A673 (cell line): ENCODE measurements around the gene KAZN. TPM values are rescaled to one million over a fixed set of nuclear protein-coding genes. Genes with fewer than 3 reads are reported as not detected.

Source experiments
- BruUV-seq: library from RNA; stranded (reverse); fragments of 400-500 nt; replicated peaks from 2 replicates; lab custom pipeline; 2021; lab: Mats Ljungman, UMichigan
- CTCF ChIA-PET: fragments of 300-600 bp; sonication (Branson Sonifier 250); formaldehyde crosslinking; loops from one replicate; lab custom pipeline; 2022; ENCODE audit warnings: antibody characterized with exemption; lab: Charles Lee
- POLR2A ChIA-PET: fragments of 300-600 bp; sonication (Branson Sonifier 250); formaldehyde crosslinking; loops from one replicate; lab custom pipeline; 2022; ENCODE audit warnings: antibody characterized with exemption; ENCODE audit not compliant: low non-redundant PET; lab: Charles Lee
- DNase-seq: peaks from one replicate; pipeline ENCODE4 v3.0.0-alpha.2; 2015; ENCODE audit warnings: low spot score
- H3K27ac ChIP-seq: fragments of 200-600 bp; sonication (generic); 2 replicates; pipeline ENCODE4 v1.5.1; 2016; ENCODE audit warnings: mixed run types, low read depth, mild to moderate bottlenecking, mixed read lengths, antibody characterized with exemption, low read length; ENCODE audit not compliant: poor library complexity, severe bottlenecking
- H3K27me3 ChIP-seq: fragments of 200-600 bp; sonication (generic); replicated peaks from 2 replicates; pipeline ENCODE4 v1.6.1; 2017; ENCODE audit warnings: mixed run types, low read depth, mild to moderate bottlenecking, mixed read lengths, antibody characterized with exemption, low read length; ENCODE audit not compliant: insufficient read depth, poor library complexity
- H3K36me3 ChIP-seq: fragments of 200-600 bp; sonication (generic); 2 replicates; pipeline ENCODE4 v1.6.1; 2016; ENCODE audit warnings: mixed run types, mild to moderate bottlenecking, mixed read lengths, antibody characterized with exemption, low read length; ENCODE audit not compliant: insufficient read depth, poor library complexity, severe bottlenecking
- H3K4me1 ChIP-seq: fragments of 200-600 bp; sonication (generic); 2 replicates; pipeline ENCODE4 v1.6.1; 2017; ENCODE audit warnings: mixed run types, mild to moderate bottlenecking, mixed read lengths, antibody characterized with exemption, low read length; ENCODE audit not compliant: insufficient read depth, poor library complexity, severe bottlenecking
- H3K4me3 ChIP-seq: fragments of 200-600 bp; sonication (generic); 2 replicates; pipeline ENCODE4 v1.5.1; 2016; ENCODE audit warnings: low read depth, mixed run types, mild to moderate bottlenecking, mixed read lengths, low read length; ENCODE audit not compliant: poor library complexity, severe bottlenecking
- H3K9me3 ChIP-seq: fragments of 200-600 bp; sonication (generic); 2 replicates; pipeline ENCODE4 v1.6.1; 2016; ENCODE audit warnings: mixed run types, low read depth, mild to moderate bottlenecking, mixed read lengths, antibody characterized with exemption, low read length; ENCODE audit not compliant: poor library complexity, severe bottlenecking
- EZH2 ChIP-seq: fragments of 200-600 bp; sonication (generic); IDR thresholded peaks from 2 replicates; pipeline ENCODE4 v1.6.1; 2017; ENCODE audit warnings: borderline replicate concordance, low read depth, mild to moderate bottlenecking, mixed read lengths, antibody characterized with exemption, low read length; ENCODE audit not compliant: poor library complexity, severe bottlenecking
- intact Hi-C: fragments of 100-400 bp; cut with micrococcal nuclease; formaldehyde crosslinking; loops from one replicate; pipeline ENCODE4 v1.10.0; 2022; ENCODE audit not compliant: unreplicated experiment
- total RNA-seq: library from RNA; stranded (reverse); gene quantifications from 2 replicates; pipeline ENCODE4 v1.2.3, GENCODE V29; 2021
- TF ChIP-seq, protein P1 (sequence below): fragments of 300-800, 200-600 bp; sonication (generic); conservative IDR thresholded peaks from 2 replicates; pipeline ENCODE4 v1.5.1; 2017; ENCODE audit warnings: low read depth, mild to moderate bottlenecking, antibody characterized with exemption, low read length, moderate library complexity, mixed read lengths

The KAZN gene
- total RNA-seq, 1 experiment from 2014 or later: 8.0 TPM

DNA sequence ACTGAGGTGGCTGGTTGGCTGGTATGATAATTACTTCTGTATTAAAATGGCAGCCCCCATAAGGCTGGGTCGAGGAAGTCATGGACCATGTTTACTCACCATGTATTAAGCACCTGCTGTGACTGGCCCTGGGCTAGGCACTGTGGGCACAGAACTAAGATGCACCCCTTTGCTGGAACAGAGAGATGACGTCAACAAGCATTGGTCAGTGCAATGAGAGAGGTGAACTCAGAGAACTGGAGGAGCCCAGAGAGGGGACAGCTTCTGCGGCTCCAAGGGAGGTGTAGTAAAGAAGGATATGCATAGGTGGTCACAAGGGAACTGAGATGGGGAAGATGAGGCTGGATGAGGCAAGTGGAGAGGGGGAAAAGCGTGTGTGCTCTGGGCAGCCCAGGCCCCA, 88.7 kb downstream of the KAZN start:
- no peaks in the 10 kb centered on the region for H3K36me3 ChIP-seq
- H3K27me3 ChIP-seq: no peaks in the 10 kb centered on the region
- intact Hi-C loops: no loop called here
- POLR2A ChIA-PET: no interaction called here
- BruUV-seq: no TSS peak
- TF ChIP-seq EZH2: no peak
- TF ChIP-seq, protein P1, sequence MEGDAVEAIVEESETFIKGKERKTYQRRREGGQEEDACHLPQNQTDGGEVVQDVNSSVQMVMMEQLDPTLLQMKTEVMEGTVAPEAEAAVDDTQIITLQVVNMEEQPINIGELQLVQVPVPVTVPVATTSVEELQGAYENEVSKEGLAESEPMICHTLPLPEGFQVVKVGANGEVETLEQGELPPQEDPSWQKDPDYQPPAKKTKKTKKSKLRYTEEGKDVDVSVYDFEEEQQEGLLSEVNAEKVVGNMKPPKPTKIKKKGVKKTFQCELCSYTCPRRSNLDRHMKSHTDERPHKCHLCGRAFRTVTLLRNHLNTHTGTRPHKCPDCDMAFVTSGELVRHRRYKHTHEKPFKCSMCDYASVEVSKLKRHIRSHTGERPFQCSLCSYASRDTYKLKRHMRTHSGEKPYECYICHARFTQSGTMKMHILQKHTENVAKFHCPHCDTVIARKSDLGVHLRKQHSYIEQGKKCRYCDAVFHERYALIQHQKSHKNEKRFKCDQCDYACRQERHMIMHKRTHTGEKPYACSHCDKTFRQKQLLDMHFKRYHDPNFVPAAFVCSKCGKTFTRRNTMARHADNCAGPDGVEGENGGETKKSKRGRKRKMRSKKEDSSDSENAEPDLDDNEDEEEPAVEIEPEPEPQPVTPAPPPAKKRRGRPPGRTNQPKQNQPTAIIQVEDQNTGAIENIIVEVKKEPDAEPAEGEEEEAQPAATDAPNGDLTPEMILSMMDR: no peak
- no peak for DNase-seq
- H3K9me3 ChIP-seq: no peaks in the 10 kb centered on the region
- CTCF ChIA-PET: no interaction called here
- no peak overlapping the region for H3K27ac ChIP-seq
- no peak overlapping the region for H3K4me3 ChIP-seq
- H3K4me1 ChIP-seq: no peaks in the 10 kb centered on the region

DNA sequence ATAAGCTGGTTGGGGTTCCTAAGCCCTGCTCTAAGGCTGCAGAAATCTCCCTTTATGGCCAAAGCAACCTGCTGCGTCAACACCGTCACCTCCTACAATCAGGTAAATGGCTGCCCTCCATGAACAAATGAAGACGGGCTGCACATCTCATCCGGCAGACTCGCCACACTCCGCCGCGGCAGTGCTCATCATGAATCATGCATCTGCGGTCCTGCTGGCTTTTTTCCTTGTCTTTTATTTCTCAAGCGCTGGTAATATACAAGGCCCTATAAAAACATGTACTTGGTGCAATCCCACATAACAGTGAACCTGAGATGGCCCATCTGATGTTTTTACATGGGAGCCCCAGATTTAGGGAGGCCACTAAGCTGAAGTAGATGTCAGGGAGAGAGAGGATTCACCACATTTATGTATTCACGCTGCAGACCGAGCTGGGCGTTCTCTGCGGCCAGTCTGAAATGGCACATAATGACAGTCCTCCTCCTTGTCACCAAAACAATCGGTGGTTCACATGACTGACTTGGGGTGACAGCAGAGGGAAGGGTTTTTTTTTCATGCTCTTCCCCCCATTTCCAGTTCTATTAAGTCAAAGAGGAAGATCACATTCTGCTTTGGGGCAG, 91.6 kb downstream of the KAZN start:
- H3K27me3 ChIP-seq: no peaks in the 10 kb centered on the region
- DNase-seq: no peak
- TF ChIP-seq, protein P1: no peak
- no peak for TF ChIP-seq EZH2
- no peaks in the 10 kb centered on the region for H3K36me3 ChIP-seq
- no peak overlapping the region for H3K4me3 ChIP-seq
- no peaks in the 10 kb centered on the region for H3K9me3 ChIP-seq
- CTCF ChIA-PET: no interaction called here
- no TSS peak for BruUV-seq
- H3K27ac ChIP-seq: no peak overlapping the region
- intact Hi-C loops: no loop called here
- POLR2A ChIA-PET: no interaction called here
- H3K4me1 ChIP-seq: no peaks in the 10 kb centered on the region

DNA sequence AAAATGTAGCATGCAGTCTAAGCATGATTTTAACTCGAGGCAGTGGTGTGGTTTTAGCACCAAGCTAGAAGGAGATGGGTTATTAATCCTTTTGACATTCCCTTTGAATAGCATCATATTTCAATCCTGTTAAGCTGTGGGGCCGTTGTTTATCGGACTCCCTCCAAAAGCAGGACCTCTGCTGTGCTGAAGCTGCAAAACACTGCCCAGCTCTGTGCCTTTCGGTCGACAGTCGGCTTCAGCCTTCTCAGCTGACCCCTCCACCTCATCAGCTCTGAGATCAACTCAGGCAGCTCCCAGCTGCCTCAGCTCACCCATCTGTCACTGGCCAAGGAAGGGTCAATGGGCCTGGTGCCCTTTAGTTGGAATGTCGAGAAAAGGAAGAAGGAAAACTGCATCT, 95.5 kb downstream of the KAZN start:
- Histone ChIP-seq H3K4me3 (no peak overlapping the region), H3K9me3 (no peaks in the 10 kb centered on the region), H3K27me3 (no peaks in the 10 kb centered on the region), H3K4me1 (no peaks in the 10 kb centered on the region), H3K27ac (no peak overlapping the region), H3K36me3 (no peaks in the 10 kb centered on the region)
- no peak for TF ChIP-seq EZH2
- TF ChIP-seq, protein P1: no peak
- POLR2A ChIA-PET: no interaction called here
- BruUV-seq: no TSS peak
- CTCF ChIA-PET: no interaction called here
- intact Hi-C loops: no loop called here
- no peak for DNase-seq
